Chondrocyte (in vitro differentiated cells): ENCODE data around the gene CCDC127. TPM values are rescaled to one million over a fixed set of nuclear protein-coding genes. Genes with fewer than 3 reads are reported as not detected.
"Not testable (repeated sequence)": the region's sequence is repeated elsewhere in the genome, so short reads cannot be mapped to it uniquely, and the experiment has no call there.

Experiments used
- DNase-seq: peaks from one replicate; pipeline ENCODE4 v3.0.0; 2021; ENCODE audit warnings: mixed read lengths, low spot score
- H3K27ac Mint-ChIP-seq: one replicate; pipeline ENCODE4 v1.8.0; 2021; ENCODE audit warnings: mild to moderate bottlenecking, moderate library complexity, mixed read lengths; ENCODE audit not compliant: unreplicated experiment
- H3K27me3 Mint-ChIP-seq: 2 replicates; pipeline ENCODE4 v1.8.0; 2021; ENCODE audit warnings: low read depth, mixed read lengths
- H3K36me3 Mint-ChIP-seq: 2 replicates; pipeline ENCODE4 v1.8.0; 2021; ENCODE audit warnings: low read depth, mixed read lengths
- H3K4me1 Mint-ChIP-seq: 2 replicates; pipeline ENCODE4 v1.8.0; 2021; ENCODE audit warnings: low read depth, mild to moderate bottlenecking, mixed read lengths
- H3K4me3 Mint-ChIP-seq: one replicate; pipeline ENCODE4 v1.8.0; 2021; ENCODE audit warnings: mild to moderate bottlenecking, moderate library complexity, mixed read lengths; ENCODE audit not compliant: unreplicated experiment
- H3K9me3 Mint-ChIP-seq: 2 replicates; pipeline ENCODE4 v1.8.0; 2021; ENCODE audit warnings: low read depth, mixed read lengths
- total RNA-seq: library from RNA; stranded (reverse); gene quantifications from 3 replicates; pipeline ENCODE4 v1.2.1, GENCODE V29; 2021
- TF ChIP-seq, protein P1 (sequence below): fragments of 200-600 bp; sonication (generic); IDR thresholded peaks from 2 replicates; pipeline ENCODE4 v1.5.0; 2021; ENCODE audit warnings: antibody characterized with exemption, mild to moderate bottlenecking, moderate library complexity

CCDC127 gene
- total RNA-seq, 1 donor from 2014 or later, result 8.0 TPM

DNA sequence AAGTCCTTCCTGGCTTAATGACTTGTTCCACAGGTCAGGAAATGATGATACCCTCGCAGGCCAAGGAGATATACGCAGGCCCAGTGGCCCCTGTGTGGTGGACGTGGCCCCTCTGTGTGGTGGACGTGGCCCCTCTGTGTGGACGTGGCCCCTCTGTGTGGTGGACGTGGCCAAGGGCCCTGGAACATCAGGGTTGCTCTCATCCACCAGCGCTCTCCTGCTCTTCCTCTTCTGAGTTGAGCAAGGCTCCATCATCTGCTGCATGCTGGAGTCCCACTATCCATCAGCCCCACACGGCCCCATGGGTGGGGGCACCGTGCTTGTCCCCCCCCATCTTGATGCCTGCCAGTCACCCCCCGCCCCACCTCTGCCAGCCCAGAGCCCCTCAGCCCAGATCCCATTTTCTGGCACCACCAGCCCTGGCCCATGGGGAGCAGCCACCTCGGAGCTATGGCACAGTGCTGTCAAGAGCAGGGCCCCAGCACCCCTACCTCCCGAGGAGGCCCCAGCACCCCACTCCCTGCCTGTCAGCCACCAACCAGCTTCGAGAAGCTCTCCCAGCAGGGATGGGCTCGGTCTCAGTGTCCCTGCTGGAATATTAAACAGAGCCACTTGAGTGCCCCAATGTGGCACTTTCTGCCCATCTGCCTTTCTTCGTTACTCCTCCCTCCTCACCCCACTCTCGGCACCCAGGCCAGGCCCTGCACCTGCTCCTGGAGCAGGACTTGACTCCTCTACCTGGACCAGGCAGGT lies 18.6 kb downstream of the CCDC127 start:
- H3K4me1 Mint-ChIP-seq, result no peaks in the 10 kb centered on the region
- peak; percentile 68 for DNase-seq

DNA sequence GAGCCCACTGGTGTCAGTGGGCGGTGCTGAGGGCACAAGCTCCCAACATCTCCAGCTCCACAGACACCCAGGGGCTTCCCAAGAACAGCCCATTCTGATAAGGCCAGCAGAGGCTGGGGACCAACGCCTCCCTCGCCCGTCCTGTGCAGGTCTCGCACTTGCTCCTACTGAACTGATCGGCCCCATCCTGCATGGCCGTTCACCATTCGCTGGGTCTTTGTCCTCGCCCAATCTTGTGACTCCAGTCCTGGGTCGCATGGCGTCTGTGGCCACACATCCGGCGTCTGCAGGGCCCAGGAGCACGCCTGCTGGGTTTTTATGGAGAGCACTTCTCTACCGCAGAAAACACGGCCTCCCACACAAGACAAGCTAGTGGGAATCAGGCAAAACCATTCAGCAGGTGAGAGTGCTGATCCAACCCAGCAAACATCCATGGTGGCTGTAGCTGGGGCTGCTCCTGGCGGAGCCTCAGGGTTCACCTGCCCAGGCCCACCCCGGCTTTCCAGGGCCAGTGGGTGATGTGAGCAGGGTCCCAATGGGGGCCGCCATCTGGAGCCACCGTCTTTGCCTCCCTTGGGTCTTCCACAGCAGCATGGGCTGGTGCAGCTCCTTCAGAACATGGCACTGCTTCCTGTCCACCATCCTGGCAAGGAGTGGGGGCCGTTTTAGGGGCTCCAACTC lies 19.3 kb downstream of the CCDC127 start:
- Mint-ChIP-seq H3K27me3 (no peaks in the 10 kb centered on the region), H3K36me3 (peaks cover 5% of the 10 kb centered on the region), H3K27ac (no peak overlapping the region), H3K9me3 (no peaks in the 10 kb centered on the region), H3K4me1 (no peaks in the 10 kb centered on the region), H3K4me3 (no peak overlapping the region)
- peak; percentile 83 for DNase-seq
- TF ChIP-seq, protein P1, sequence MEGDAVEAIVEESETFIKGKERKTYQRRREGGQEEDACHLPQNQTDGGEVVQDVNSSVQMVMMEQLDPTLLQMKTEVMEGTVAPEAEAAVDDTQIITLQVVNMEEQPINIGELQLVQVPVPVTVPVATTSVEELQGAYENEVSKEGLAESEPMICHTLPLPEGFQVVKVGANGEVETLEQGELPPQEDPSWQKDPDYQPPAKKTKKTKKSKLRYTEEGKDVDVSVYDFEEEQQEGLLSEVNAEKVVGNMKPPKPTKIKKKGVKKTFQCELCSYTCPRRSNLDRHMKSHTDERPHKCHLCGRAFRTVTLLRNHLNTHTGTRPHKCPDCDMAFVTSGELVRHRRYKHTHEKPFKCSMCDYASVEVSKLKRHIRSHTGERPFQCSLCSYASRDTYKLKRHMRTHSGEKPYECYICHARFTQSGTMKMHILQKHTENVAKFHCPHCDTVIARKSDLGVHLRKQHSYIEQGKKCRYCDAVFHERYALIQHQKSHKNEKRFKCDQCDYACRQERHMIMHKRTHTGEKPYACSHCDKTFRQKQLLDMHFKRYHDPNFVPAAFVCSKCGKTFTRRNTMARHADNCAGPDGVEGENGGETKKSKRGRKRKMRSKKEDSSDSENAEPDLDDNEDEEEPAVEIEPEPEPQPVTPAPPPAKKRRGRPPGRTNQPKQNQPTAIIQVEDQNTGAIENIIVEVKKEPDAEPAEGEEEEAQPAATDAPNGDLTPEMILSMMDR, result no peak

More for the DNA sequence above, 18.6 kb downstream of the CCDC127 start:
- Mint-ChIP-seq H3K9me3 (no peaks in the 10 kb centered on the region), H3K27ac (peak overlapping the region; percentile 12), H3K36me3 (peaks cover 7% of the 10 kb centered on the region), H3K27me3 (no peaks in the 10 kb centered on the region), H3K4me3 (no peak overlapping the region)
- TF ChIP-seq, protein P1, result no peak

- peaks cover 5% of the 10 kb centered on the region for H3K36me3 Mint-ChIP-seq
- H3K4me3 Mint-ChIP-seq, result no peak overlapping the region
- TF ChIP-seq, protein P1, result no peak
- H3K9me3 Mint-ChIP-seq, result no peaks in the 10 kb centered on the region
- no peaks in the 10 kb centered on the region for H3K4me1 Mint-ChIP-seq
- no peak overlapping the region for H3K27ac Mint-ChIP-seq
- no peak for DNase-seq
- no peaks in the 10 kb centered on the region for H3K27me3 Mint-ChIP-seq
These were observed 20.0 kb downstream of the CCDC127 start for GRCh38 chr5:197892-198489.

- not testable (repeated sequence) for DNase-seq, H3K27me3 Mint-ChIP-seq, H3K36me3 Mint-ChIP-seq, H3K9me3 Mint-ChIP-seq, H3K4me1 Mint-ChIP-seq, H3K27ac Mint-ChIP-seq, H3K4me3 Mint-ChIP-seq
These were observed 20.9 kb downstream of the CCDC127 start for GRCh38 chr5:197031-197430.

DNA sequence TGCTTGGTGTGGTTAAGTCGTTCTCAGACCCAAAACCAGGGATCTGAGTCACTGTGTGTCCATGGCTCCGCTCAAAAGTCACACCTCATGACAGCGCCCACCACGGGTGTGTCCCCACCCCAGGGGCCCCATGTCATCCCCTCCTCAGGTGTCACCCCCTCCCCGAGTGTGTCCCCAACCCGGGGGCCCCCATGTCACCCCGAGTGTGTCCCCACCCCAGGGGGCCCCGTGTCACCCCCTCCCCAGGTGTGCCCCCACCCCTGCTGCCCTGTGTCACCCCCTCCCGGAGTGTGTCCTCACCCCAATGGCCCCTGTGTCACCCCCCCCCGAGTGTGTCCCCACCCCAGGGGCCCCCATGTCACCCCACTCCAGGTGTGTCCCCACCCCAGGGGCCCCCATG lies 21.6 kb downstream of the CCDC127 start:
- peak; percentile 76 for DNase-seq
- Mint-ChIP-seq H3K4me1 (no peaks in the 10 kb centered on the region), H3K4me3 (no peak overlapping the region), H3K9me3 (no peaks in the 10 kb centered on the region), H3K27me3 (no peaks in the 10 kb centered on the region), H3K27ac (no peak overlapping the region), H3K36me3 (peaks cover 2% of the 10 kb centered on the region)
- TF ChIP-seq, protein P1, result no peak
